Measurements from ENCODE around the gene ANGPTL2.

ANGPTL2 gene

DNA sequence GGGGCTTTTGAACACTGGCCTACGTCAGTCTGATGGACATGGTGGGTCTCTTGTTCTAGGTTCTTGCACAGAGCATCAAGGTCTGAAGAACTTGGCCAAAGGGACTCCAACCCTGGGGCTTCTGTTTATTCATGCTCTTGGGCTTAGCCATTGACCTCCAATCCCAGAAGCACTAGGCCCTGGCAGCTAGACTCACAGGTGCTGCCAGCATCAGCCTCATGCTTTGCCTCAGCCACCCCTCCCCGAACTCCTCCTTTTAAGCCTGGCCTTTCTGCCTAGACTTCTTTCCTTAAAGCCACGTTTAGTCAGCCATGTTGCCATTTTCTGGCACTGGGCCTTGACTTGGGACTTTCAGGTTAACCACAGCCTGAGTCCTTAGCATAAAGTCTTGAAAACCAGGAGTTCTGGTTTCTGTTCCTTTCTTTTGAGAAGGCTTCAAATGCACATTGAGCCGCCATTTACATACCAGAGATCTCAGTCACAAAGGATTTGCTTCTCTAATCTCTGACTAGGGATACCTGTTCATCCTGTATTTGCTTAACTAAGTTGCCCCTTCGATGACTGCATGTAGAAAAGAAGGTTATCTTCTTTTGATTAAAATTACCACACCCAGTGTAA is 54.7 kb downstream of the ANGPTL2 start:
- no peak for DNase-seq

DNA sequence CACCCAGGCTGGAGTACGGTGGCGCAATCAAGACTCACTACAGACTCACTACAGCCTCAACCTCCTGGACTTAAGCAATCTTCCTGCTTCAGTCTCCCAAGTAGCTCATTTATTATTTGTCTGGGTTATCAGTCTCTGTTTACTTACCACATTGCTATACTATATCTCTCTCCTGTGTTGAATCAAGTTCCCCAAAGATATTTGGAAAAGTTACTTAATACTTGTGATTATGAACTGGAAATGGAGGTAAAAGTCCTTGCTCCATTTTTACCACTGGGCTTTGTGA is 55.6 kb downstream of the ANGPTL2 start:
- DNase-seq: no peak

DNA sequence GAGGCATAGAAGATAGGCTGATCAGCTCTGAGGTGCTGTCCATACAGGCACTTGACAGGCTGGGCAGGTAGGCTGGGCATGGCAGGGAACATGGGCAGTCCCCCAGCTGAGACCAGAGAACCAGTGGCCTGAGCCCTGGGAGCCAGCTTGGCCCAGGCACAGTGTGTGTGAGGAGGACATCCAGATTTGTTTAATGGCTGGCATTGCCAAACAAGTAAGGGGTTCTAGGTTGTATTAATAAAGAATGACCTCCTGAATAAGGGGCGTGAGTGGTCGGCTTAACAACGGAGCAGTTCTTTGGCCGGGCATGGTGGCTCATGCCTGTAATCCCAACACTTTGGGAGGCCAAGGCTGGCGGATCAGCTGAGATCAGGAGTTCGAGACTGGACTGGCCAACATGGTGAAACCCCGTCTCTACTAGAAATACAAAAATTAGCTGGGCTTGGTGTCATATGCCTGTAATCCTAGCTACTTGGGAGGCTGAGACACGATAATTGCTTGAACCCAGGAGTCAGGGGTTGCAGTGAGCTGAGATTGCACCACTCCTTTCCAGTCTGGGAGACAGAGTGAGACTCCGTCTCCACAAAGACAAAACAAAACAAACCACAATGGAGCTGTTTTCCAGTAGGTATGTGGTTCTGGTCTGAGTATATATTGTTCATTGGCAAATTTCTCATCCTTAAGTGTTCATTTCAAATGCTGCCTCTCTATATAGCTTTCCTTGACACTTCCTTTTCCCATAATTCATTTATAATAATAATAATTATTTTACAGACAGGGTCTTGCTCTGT is 56.2 kb downstream of the ANGPTL2 start:
- no peak for DNase-seq

- DNase-seq: no peak
These were observed 56.8 kb downstream of the ANGPTL2 start for GRCh38 chr9:127065592-127065991.

DNA sequence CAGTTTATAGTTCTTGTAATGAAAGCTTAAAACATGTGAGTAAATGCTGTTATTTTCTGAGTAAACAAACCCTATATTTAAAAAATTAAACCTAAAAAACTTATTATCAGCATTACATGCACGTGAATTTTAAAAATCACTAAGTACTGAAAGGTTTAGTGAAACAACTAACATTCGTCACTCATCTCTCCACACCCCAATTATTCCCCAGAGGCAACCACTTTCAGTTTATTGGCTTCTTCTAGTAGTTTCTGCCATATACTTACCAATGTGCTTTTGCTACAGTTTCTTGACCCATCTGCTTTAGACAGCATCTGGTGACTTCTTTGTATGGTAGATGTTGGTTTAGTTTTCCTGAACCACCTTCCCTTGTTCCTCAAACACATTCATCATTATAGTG is 58.1 kb downstream of the ANGPTL2 start:
- DNase-seq: no peak

DNA sequence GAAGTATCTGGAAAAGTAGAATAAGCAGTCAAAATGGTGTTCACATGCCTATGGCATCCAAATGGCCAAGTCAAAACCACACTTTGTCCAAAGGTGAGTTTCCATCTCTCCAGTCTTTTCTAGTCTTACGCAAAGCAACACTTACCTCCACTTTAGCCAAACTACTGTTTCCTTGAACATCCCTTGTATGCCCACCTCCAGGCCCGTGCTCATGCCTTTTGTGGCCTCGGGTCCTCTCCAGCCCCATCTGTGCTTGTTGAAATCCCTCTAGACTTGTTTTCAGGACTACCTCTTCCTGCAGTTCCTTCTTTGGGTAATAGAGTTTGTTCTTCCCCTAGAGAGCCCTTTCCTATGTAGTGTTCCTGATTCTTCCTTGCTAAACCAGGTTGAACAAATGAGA is 61.0 kb downstream of the ANGPTL2 start:
- no peak for DNase-seq

DNA sequence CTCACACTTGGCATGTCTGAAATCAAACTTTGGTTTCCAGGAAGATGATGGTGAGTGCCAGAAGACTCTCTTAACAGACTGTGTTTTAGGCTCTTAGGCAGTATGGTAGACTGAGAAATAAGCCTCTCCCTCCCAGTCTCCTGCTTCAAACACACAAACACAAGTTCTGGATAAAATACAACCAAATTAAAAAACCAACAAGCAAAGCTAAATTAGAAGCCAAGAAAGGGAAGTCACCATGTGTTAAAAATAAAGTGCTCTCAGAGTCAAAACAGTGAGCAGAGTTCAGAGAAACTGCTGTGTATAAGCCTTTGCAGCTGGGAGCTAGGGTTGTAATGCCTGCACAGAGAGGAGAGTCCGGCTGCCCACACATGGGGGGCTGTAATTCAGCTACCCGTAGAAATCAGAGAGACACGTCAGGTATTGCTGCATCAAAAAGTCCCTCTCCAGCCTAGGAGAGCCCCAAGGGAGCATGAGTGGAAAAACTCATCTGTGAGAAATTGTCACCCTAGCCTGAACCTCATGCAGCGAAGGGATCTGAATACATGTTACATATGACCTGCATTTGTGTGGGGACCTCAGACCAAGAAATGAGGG is 62.6 kb downstream of the ANGPTL2 start:
- no peak for DNase-seq

DNA sequence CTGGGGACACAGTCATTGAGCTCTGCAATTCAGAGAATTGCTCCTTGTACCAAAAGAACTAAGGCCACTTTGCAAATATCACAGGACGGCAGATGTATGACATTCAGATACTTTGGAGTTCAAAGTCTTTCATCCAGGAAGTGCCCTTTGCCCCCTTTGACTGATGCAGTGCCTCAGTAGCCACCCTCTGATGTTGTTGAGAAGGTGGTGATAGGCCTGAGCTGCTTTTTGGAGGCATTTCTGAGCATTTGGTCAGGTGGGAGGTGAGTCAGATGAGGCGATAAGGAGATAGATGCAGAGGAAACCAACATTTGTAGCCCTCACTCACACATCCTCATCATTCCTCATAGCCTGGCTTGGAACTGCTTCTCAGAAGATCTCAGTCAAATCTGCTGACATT is 63.4 kb downstream of the ANGPTL2 start:
- DNase-seq: no peak

- DNase-seq: no peak
These were observed 63.8 kb downstream of the ANGPTL2 start for GRCh38 chr9:127058645-127059021.

DNA sequence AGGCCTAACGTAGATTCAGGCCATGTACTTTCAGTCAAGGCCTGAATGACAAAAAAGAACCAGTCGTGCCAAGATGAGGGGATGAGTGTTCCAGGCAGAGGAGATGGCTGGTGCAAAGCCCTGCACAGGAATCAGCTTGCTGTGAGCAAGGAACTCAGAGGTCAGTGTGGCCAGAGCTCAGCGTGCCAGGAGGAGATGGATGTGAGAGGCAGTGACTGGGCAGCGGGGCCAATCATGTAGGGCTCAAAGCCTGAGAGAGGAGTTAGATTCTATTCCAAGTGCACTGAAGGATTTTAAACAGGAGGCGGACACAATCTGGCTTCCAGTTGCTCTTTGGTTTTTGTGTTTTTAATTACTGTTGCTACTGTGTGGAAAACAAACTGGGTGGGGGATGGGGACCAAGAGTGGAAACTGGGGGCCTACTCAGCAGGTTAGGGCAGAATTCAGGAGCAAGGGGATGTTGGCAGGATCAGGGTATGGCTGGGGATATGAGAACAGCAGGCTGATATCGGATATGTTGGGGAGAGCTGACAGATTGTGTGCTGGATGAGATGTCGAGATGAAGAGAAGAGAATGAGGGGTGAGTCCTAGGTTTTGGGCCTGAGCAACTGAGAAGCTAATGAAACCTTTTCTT is 64.3 kb downstream of the ANGPTL2 start:
- DNase-seq: no peak

DNA sequence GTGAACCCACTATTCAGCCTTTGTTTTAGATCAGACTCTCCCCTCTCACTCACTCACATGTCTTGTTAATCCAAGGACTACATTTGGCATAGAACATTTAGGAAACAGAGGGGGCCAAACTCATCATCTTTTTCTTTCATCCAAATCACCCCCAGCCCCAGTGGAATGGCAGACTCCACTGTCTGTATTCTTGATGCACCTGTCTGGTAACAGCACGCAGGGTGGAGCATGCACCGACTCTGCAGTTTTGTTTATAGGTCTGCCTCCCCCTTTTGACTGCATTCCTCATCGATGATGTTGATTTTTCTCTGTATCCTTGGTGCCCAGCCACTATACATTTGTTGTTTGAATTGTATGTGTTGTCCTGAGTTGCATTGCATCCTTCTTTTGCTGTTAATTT is 66.0 kb downstream of the ANGPTL2 start:
- DNase-seq: no peak

DNA sequence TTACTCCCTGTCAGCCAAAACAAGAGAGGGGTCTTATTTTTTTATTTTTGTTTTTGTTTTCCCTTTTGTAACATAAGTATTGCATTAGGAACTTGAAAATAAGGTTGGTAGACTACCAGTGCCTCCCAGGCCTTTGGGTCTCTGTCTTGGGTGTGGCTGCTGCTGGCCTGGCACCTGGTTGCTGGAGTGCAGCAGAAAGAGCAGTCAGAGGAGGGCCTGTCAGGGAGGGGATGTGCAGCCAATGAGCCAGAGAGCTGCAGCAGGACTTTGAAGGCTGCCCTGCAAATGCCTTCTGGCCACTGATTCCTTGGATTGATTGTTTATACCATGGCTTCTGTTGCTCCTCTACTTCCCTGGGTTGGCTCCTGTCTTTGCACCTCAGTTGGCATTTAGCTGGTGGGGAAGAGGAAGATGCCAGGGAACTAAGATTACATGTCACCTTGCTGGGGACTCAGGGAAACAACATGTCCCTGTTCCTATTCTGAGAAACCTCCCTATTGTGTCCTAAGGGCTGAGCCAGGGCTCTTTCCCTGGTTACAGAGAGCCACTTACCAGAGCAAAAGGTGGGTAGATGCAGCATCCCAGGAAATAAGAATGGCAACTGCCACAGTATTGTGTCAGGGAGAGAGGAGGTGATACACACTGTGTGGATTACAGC is 66.6 kb downstream of the ANGPTL2 start:
- DNase-seq: no peak

- DNase-seq: no peak
These were observed 68.5 kb downstream of the ANGPTL2 start for GRCh38 chr9:127053960-127054359.

- no peak for DNase-seq
These were observed 69.2 kb downstream of the ANGPTL2 start for GRCh38 chr9:127053057-127053821.

- DNase-seq: no peak
These were observed 70.4 kb downstream of the ANGPTL2 start for GRCh38 chr9:127051881-127052595.

DNA sequence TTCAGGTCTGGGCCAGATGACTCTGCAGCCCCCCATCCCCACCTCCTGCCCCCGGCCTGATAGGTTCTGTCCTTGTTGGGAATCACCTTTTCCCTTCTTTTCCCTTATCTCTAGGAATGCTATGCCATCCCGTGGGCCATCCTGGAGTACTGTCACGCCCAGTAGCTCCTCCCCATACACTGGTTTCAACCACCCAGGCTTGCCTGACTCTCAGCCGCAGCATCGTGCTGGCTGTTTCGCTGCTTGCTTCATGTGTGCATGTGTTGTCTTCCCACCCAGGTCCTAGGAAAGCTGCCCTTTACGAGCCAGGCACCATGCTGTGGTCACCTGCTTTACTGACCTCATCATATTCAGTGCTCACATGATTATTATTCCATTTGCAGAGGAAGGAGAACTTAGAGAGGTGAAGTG is 71.8 kb downstream of the ANGPTL2 start:
- no peak for DNase-seq

GRCh38 chr9:127050152-127050551 is 72.3 kb downstream of the ANGPTL2 start:
- no peak for DNase-seq

- no peak for DNase-seq
These were observed 72.9 kb downstream of the ANGPTL2 start for GRCh38 chr9:127049581-127049980.

DNA sequence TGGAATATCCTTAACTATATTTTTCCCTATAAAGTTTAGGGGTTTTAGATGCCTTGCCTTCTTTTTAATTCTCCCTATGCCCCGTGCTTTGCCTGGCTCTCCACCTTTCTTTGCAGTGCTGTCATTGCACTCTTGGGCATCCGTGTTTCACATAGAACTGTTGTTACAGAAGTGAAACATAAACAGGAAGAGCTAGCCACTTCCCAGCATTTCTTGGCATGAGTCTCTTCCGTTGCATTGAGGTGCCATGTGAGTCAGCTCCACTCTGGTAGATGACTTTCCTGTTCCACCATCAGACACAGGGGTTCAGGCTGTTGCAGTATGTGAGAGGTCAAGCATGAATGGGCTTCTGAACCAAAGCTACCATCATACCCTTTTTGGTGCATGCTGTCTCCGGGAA is 73.4 kb downstream of the ANGPTL2 start:
- no peak for DNase-seq

- no peak for DNase-seq
These were observed 74.5 kb downstream of the ANGPTL2 start for GRCh38 chr9:127047971-127048370.

- no peak for DNase-seq
These were observed 77.3 kb downstream of the ANGPTL2 start for GRCh38 chr9:127045148-127045547.

- DNase-seq: no peak
These were observed 82.9 kb downstream of the ANGPTL2 start for GRCh38 chr9:127039492-127039891.

Data from activated naive CD4-positive, alpha-beta T cell (primary cell).